ENCODE measurements around the gene CAPZA1. TPM values are rescaled to one million over a fixed set of nuclear protein-coding genes. Genes with fewer than 3 reads are reported as not detected.

Gene CAPZA1
- total RNA-seq, 6 experiments from 2014 or later, result 34.8 to 85.8 (median 54.7) TPM

- intact Hi-C loops (cut with DNase I), result no loop called here
- Histone ChIP-seq H3K27ac (no peak overlapping the region), H3K4me3 (no peak overlapping the region), H3K9me3 (no peaks in the 10 kb centered on the region), H3K36me3 (peaks cover 0 to 21% (median 10%) of the 10 kb centered on the region in 4 donors), H3K4me1 (no peaks in the 10 kb centered on the region), H3K27me3 (no peaks in the 10 kb centered on the region)
- TF ChIP-seq CTCF (IDR thresholded peaks at IDR 0.05), result no peak
- no peak for TF ChIP-seq POLR2A (IDR thresholded peaks at IDR 0.05)
- 81% methylated on average over 4 of the region's 4 CpGs for WGBS (ENCODE audit: insufficient coverage, low coverage, low lambda C conversion rate, missing lambda C conversion rate)
- DNase-seq (no peak), ATAC-seq (no peak)
Measured at GRCh38 chr1:112599477-112599876, 20.2 kb upstream of the CAPZA1 start.

DNA sequence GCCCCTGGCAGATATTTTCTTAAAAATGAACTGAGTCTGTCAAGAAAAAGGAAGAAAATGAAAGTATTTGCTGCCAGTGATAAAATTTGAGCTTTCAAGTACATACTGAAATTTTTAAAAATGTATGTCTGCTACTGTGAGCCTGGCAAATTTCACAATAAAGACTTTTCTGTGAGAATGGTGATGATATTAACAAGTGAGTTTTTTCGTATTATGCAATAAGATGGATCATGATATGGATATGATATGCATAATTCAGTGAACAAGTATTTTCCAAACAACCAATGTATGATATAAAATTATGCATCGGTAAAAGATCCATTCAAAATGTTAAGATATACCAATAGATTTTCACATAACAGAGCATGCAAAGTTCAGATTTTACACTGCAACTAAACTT, 16.6 kb upstream of the CAPZA1 start:
- no peaks in the 10 kb centered on the region for H3K4me1 ChIP-seq
- no peak overlapping the region for H3K4me3 ChIP-seq
- TF ChIP-seq CTCF (IDR thresholded peaks at IDR 0.05) (no peak), POLR2A (IDR thresholded peaks at IDR 0.05) (no peak)
- intact Hi-C loops (cut with DNase I), result no loop called here
- no peak overlapping the region for H3K27ac ChIP-seq
- no peak for DNase-seq
- peaks cover 0 to 32% (median 18%) of the 10 kb centered on the region in 4 donors for H3K36me3 ChIP-seq
- ATAC-seq, result no peak
- H3K27me3 ChIP-seq, result no peaks in the 10 kb centered on the region
- H3K9me3 ChIP-seq, result no peaks in the 10 kb centered on the region
- 96% methylated on average over 2 of the region's 2 CpGs for WGBS (ENCODE audit: insufficient coverage, low coverage, low lambda C conversion rate, missing lambda C conversion rate)

- no peak for ATAC-seq
- no peak overlapping the region for H3K27ac ChIP-seq
- H3K27me3 ChIP-seq, result no peaks in the 10 kb centered on the region
- 92% methylated on average over 1 of the region's 1 CpG for WGBS (ENCODE audit: insufficient coverage, low coverage, low lambda C conversion rate, missing lambda C conversion rate)
- H3K36me3 ChIP-seq, result peaks cover 0 to 35% (median 21%) of the 10 kb centered on the region in 4 donors
- no peaks in the 10 kb centered on the region for H3K4me1 ChIP-seq
- no peak overlapping the region for H3K4me3 ChIP-seq
- no peak for TF ChIP-seq POLR2A (IDR thresholded peaks at IDR 0.05)
- no peak for TF ChIP-seq CTCF (IDR thresholded peaks at IDR 0.05)
- no peak for DNase-seq
- H3K9me3 ChIP-seq, result no peaks in the 10 kb centered on the region
- intact Hi-C loops (cut with DNase I), result no loop called here
Measured at GRCh38 chr1:112603541-112603940, 16.1 kb upstream of the CAPZA1 start.

DNA sequence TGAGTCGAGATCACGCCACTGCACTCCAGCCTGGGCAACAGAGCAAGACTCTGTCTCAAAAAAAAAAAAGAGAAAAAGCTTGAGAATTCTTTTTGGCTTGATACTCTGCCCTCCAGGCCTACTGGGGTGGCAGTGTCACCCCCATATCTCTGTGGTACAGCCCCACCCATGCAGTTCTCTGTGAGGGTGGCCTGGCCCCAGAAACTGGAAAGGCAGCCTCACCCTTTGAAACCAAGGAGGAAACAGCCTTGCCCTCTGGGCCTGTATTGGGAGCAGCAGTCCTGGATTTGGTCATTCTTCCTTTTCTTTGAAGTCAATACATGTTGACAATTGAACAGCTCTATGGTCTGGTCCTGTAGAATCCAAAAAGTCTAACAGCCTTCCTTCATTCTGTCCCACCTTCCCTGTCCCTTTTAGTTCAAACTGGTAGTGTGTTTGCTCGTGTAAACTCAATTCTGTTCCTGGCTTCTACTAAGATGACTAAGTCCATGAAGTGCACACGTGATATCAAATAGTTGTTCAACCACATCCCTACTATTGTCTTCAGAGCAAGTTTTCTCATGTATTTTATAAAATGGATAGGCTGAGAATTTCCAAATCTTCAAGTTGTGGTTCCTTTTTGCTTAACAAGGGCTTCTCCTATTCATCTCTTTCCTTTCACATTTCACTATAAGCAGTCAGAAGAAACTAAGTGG, 13.9 kb upstream of the CAPZA1 start:
- ATAC-seq, result no peak
- no peak for DNase-seq
- Histone ChIP-seq H3K9me3 (no peaks in the 10 kb centered on the region), H3K36me3 (peaks cover 0 to 51% (median 25%) of the 10 kb centered on the region in 4 donors), H3K27ac (no peak overlapping the region), H3K27me3 (no peaks in the 10 kb centered on the region), H3K4me3 (no peak overlapping the region), H3K4me1 (no peaks in the 10 kb centered on the region)
- intact Hi-C loops (cut with DNase I), result no loop called here
- no peak for TF ChIP-seq POLR2A (IDR thresholded peaks at IDR 0.05)
- TF ChIP-seq CTCF (IDR thresholded peaks at IDR 0.05), result no peak
- WGBS (ENCODE audit: insufficient coverage, low coverage, low lambda C conversion rate, missing lambda C conversion rate), result 94% methylated on average over 4 of the region's 4 CpGs
